Kidney epithelial cell (primary cell): ENCODE data around the gene ANKRD23. TPM values are rescaled to one million over a fixed set of nuclear protein-coding genes. Genes with fewer than 3 reads are reported as not detected.

Experiments
- DNase-seq: peaks from one replicate; pipeline ENCODE4 v3.0.0-alpha.2; 2010; ENCODE audit warnings: low read depth
- H3K27me3 ChIP-seq: 2 replicates; pipeline ENCODE4 v1.6.0; 2011; ENCODE audit warnings: low read length; ENCODE audit not compliant: control insufficient read depth, insufficient read depth
- H3K36me3 ChIP-seq: 2 replicates; pipeline ENCODE4 v1.5.1; 2011; ENCODE audit warnings: low read length; ENCODE audit not compliant: control insufficient read depth, insufficient read depth
- H3K4me3 ChIP-seq: 2 replicates; pipeline ENCODE4 v1.5.1; 2011; ENCODE audit warnings: low read depth, mild to moderate bottlenecking, control low read depth, low read length
- CTCF ChIP-seq: IDR thresholded peaks from 2 replicates; pipeline ENCODE4 v1.5.1; 2011; ENCODE audit warnings: mild to moderate bottlenecking, moderate library complexity, low read length, control low read depth, inconsistent platforms; ENCODE audit not compliant: insufficient read depth, poor library complexity, severe bottlenecking
- total RNA-seq: library from RNA; depleted of rRNA; stranded (reverse); fragments of >200 nt; gene quantifications from 2 replicates; pipeline ENCODE4 v1.2.3, GENCODE V29; 2015

The ANKRD23 gene
- total RNA-seq, 1 donor from 2014 or later: 2.1 TPM

DNA sequence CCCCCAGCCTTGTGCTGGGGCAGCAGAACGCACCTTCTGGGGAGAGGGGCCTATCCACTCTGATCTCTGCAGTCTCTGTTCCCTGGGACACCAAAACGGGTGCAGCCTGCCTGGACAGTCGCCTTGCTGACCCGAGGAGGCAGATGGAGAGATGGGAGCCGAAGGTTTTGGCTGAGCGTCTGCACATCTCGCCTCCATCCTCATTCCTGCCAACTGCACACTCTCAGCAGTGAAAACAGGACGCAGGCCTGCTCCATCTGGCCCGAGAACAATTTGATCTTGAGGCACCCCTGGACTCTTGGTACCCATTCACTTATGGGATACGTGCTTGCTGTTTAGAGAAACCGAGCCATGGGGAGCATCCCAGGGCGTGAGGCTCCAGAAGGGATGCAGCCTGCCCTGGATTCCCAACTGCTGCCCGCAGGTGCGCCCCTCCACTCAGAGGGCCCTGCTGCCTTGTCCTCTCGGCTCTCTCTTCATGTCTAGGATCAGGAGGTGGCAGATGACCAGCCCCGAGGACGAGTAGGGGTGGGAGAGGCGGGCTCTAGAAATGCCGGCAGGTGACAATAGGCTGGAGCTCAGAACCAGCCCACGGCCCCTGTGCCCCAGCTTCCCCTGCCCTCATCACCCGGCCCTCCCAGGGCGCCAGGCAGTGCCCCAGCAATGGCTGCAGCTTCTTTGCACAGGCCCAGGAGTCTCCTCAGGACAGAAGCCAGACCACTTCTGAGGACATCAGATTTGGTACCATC, 35.1 kb upstream of the ANKRD23 start:
- peaks cover 2% of the 10 kb centered on the region for H3K27me3 ChIP-seq
- no peak overlapping the region for H3K4me3 ChIP-seq
- TF ChIP-seq CTCF: no peak
- H3K36me3 ChIP-seq: no peaks in the 10 kb centered on the region
- DNase-seq: no peak

DNA sequence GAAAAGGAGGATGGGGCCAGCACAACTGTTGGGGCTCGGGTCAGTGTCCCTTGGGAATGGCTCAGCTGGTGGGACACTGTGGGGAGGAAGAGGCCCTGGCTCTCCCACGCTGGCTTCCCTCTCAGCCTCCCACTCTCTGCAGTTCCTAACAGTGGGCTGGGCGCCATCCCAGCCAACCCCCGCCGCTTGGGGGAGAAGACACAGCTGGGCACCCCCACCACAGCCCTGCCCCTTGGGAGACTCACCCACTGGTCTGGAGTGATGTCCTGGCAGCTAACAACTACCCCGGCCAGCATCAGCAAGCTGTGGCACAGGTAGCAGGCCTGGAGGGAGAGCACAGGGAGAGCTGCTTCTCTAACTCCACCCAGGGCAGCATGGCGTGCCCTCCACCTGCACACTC, 34.4 kb upstream of the ANKRD23 start:
- H3K27me3 ChIP-seq: peaks cover 2% of the 10 kb centered on the region
- TF ChIP-seq CTCF: no peak

GRCh38 chr2:96877631-96878092, 33.8 kb upstream of the ANKRD23 start:
- Histone ChIP-seq H3K36me3 (no peaks in the 10 kb centered on the region), H3K4me3 (no peak overlapping the region), H3K27me3 (peaks cover 2% of the 10 kb centered on the region)
- TF ChIP-seq CTCF: no peak
- DNase-seq: no peak

More for the DNA sequence above, 34.4 kb upstream of the ANKRD23 start:
- Histone ChIP-seq H3K36me3 (no peaks in the 10 kb centered on the region), H3K4me3 (no peak overlapping the region)
- DNase-seq: no peak

- H3K27me3 ChIP-seq: peaks cover 2% of the 10 kb centered on the region
- TF ChIP-seq CTCF: no peak
- no peak overlapping the region for H3K4me3 ChIP-seq
- H3K36me3 ChIP-seq: no peaks in the 10 kb centered on the region
- DNase-seq: no peak
These were observed 33.2 kb upstream of the ANKRD23 start for GRCh38 chr2:96877042-96877451.

DNA sequence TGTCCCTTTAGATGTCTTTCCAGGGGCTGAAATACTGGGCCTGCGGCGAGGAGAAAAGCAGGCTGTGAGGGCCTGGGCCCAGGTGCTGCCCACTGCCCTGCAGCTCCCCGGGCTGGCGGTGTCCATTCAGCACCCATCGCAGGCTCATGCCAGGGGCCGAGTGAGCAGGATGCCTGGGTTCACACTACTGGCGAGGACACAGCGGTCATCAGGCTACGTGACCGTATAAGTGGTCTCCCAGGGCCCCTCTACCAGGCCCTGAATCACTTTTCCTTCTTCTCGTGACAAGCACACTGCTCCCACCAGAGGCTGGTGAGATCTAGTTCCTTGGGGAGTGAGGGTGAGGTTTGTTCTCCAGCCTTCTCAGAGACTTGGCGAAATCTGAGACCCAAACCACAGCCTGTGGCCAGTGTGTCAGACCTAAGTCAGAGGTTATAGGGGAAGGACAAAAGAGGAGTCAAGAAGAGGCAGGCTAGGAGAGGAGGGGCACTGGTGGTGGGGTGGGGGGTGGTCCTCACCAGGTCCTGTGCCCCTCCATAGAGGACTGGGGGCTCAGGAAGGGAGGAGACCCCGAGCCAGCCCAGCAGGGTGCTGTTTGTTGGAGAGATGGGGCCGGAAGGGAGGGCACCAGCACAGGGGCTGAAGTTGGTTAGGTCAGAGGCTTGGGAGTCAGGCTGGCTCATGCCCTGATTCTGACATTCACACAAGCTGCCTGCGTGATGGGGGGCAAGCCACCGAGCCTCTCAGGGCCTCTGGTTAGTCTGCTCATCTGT, 32.6 kb upstream of the ANKRD23 start:
- Histone ChIP-seq H3K36me3 (no peaks in the 10 kb centered on the region), H3K27me3 (peaks cover 2% of the 10 kb centered on the region), H3K4me3 (no peak overlapping the region)
- TF ChIP-seq CTCF: no peak
- no peak for DNase-seq
